Aorta (tissue), 5 donors: Measurements from ENCODE around the gene AGO3. TPM values are rescaled to one million over a fixed set of nuclear protein-coding genes. Genes with fewer than 3 reads are reported as not detected.

ENCODE experiments used
- ATAC-seq: fragments of 200-7000 bp; cut with Tn5 transposase; one replicate; pipeline ENCODE4 v1.9.1; 2022; ENCODE audit warnings: moderate library complexity; ENCODE audit not compliant: low FRiP score
- DNase-seq, 2 donors: peaks; one replicate each; pipeline ENCODE4 v3.0.0-alpha.2; 2020
- H3K27ac ChIP-seq, 2 donors: one replicate each; pipeline ENCODE4 v1.5.1; 2013; ENCODE audit warnings: low read length in 2 of 2, mild to moderate bottlenecking in 2 of 2, moderate library complexity in 2 of 2, control low read depth in 1 of 2, inconsistent platforms in 1 of 2, low read depth in 1 of 2
- H3K27me3 ChIP-seq, 2 donors: one replicate each; pipeline ENCODE4 v1.6.1; 2013; ENCODE audit warnings: control low read depth in 1 of 2, low read length in 1 of 2, mild to moderate bottlenecking in 1 of 2, moderate library complexity in 1 of 2; ENCODE audit not compliant: insufficient read depth in 2 of 2, control insufficient read depth in 1 of 2
- H3K36me3 ChIP-seq, 2 donors: one replicate each; pipeline ENCODE4 v1.6.1; 2013; ENCODE audit warnings: control low read depth in 1 of 2, low read length in 1 of 2, mild to moderate bottlenecking in 1 of 2; ENCODE audit not compliant: insufficient read depth in 2 of 2, control insufficient read depth in 1 of 2
- H3K4me1 ChIP-seq, 2 donors: one replicate each; pipeline ENCODE4 v1.6.1; 2013; ENCODE audit warnings: low read length in 2 of 2, control low read depth in 1 of 2, mild to moderate bottlenecking in 1 of 2, moderate library complexity in 1 of 2; ENCODE audit not compliant: insufficient read depth in 2 of 2, control insufficient read depth in 1 of 2
- H3K4me3 ChIP-seq, 2 donors: one replicate each; pipeline ENCODE4 v1.5.1; 2013; ENCODE audit warnings: low read length in 2 of 2, control low read depth in 1 of 2, mild to moderate bottlenecking in 1 of 2
- H3K9me3 ChIP-seq: one replicate; pipeline ENCODE4 v1.6.1; 2013; ENCODE audit warnings: mild to moderate bottlenecking, low read length; ENCODE audit not compliant: control insufficient read depth
- WGBS, 2 donors: extraction: QIAGEN DNeasy Blood & Tissue Kit; methylation state at CpG; one replicate each; pipeline ENCODE4 v1.1.7; 2013; 5-methylcytosine and 5-hydroxymethylcytosine counted together
- intact Hi-C, 2 donors: fragments of 100-400 bp; cut with DNase I; formaldehyde crosslinking; loops; one replicate each; pipeline versions ENCODE4 v1.14.2 to v1.15.0; 2022
- polyA plus RNA-seq, 2 donors: library from polyadenylated mRNA; stranded (reverse); fragments of 200-250 nt; gene quantifications; one replicate each; pipeline ENCODE4 v1.2.3, GENCODE V29; 2013
- total RNA-seq, 2 donors: library from RNA; stranded (reverse); fragmentation: NEBNext Ultra II Directional; extraction: Animal tissue kit (Norgen Biotek cat#: 25700); gene quantifications; one replicate each; pipeline ENCODE4 v1.2.1, GENCODE V29; 2021
- donor health status: healthy with polysubstance abuse.
- donor health status: Bipolar disorder and iron deficiency.
- donor health status: DM: no; HTN: no; CAD: no.
- donor health status: DM: no; HTN: no; CAD: no.
- donor health status: DM: yes; HTN: yes; CAD: no.

Gene AGO3
- total and polyA plus RNA-seq, 4 donors: 1.1 to 50.4 (median 26.2) TPM

- H3K9me3 ChIP-seq: no peaks in the 10 kb centered on the region
- DNase-seq (peak in 1 of 2 donors; percentile 65), ATAC-seq (no peak)
- peak overlapping the region in 1 of 2 donors; percentile 35 for H3K4me3 ChIP-seq
- no peaks in the 10 kb centered on the region for H3K4me1 ChIP-seq
- 35 to 43% methylated on average over 19 of the region's 19 CpGs for WGBS, 2 donors
- H3K27me3 ChIP-seq: no peaks in the 10 kb centered on the region
- intact Hi-C loops: loop anchor here in 1 of 2 donors (5.0 kb wide), 1 partner anchor 152 kb away; the partner anchor contains the start of gene AGO3
- no peaks in the 10 kb centered on the region for H3K36me3 ChIP-seq
- H3K27ac ChIP-seq: no peak overlapping the region
Measured at GRCh38 chr1:36084497-36085115, 153.7 kb downstream of the AGO3 start.

GRCh38 chr1:36085126-36085525 is 154.2 kb downstream of the AGO3 start:
- ATAC-seq (no peak), DNase-seq (peak in 1 of 2 donors; percentile 24)
- no peaks in the 10 kb centered on the region for H3K9me3 ChIP-seq
- H3K36me3 ChIP-seq: no peaks in the 10 kb centered on the region
- no peaks in the 10 kb centered on the region for H3K4me1 ChIP-seq
- WGBS, 2 donors: 85 to 87% methylated on average over 9 of the region's 9 CpGs
- H3K27me3 ChIP-seq: no peaks in the 10 kb centered on the region
- no peak overlapping the region for H3K27ac ChIP-seq
- H3K4me3 ChIP-seq: no peak overlapping the region
- intact Hi-C loops: loop anchor here in 1 of 2 donors (5.0 kb wide), 1 partner anchor 153 kb away; the partner anchor contains the start of gene AGO3

GRCh38 chr1:36085686-36086526 is 155.0 kb downstream of the AGO3 start:
- H3K36me3 ChIP-seq: no peaks in the 10 kb centered on the region
- no peak overlapping the region for H3K27ac ChIP-seq
- H3K4me1 ChIP-seq: no peaks in the 10 kb centered on the region
- intact Hi-C loops: loop anchor here in 1 of 2 donors (5.0 kb wide), 1 partner anchor 154 kb away; the partner anchor contains the start of gene AGO3
- ATAC-seq (no peak), DNase-seq (peak in 1 of 2 donors; percentile 74)
- H3K9me3 ChIP-seq: no peaks in the 10 kb centered on the region
- WGBS, 2 donors: 93 to 95% methylated on average over 29 of the region's 29 CpGs
- no peaks in the 10 kb centered on the region for H3K27me3 ChIP-seq
- H3K4me3 ChIP-seq: no peak overlapping the region

GRCh38 chr1:36086529-36087232 is 155.8 kb downstream of the AGO3 start:
- Histone ChIP-seq H3K36me3 (no peaks in the 10 kb centered on the region), H3K4me3 (no peak overlapping the region), H3K4me1 (no peaks in the 10 kb centered on the region), H3K27ac (no peak overlapping the region), H3K27me3 (no peaks in the 10 kb centered on the region), H3K9me3 (no peaks in the 10 kb centered on the region)
- intact Hi-C loops: loop anchor here in 1 of 2 donors (5.0 kb wide), 1 partner anchor 154 kb away; the partner anchor contains the start of gene AGO3
- WGBS, 2 donors: 87 to 91% methylated on average over 12 of the region's 12 CpGs
- no peak for ATAC-seq
- peak in 1 of 2 donors; percentile 67 for DNase-seq

- H3K9me3 ChIP-seq: no peaks in the 10 kb centered on the region
- ATAC-seq (no peak), DNase-seq (peak in 1 of 2 donors; percentile 70)
- H3K36me3 ChIP-seq: peaks cover 0 to 5% of the 10 kb centered on the region in 2 donors
- 91% methylated on average over 31 of the region's 31 CpGs for WGBS, 2 donors
- no peaks in the 10 kb centered on the region for H3K4me1 ChIP-seq
- H3K27ac ChIP-seq: no peak overlapping the region
- H3K4me3 ChIP-seq: no peak overlapping the region
- intact Hi-C loops: loop anchor here in 1 of 2 donors (2.0 to 5.0 kb wide), 2 partner anchors 155 to 203 kb away; partner anchors contain the start of gene AGO3
- no peaks in the 10 kb centered on the region for H3K27me3 ChIP-seq
Measured at GRCh38 chr1:36087233-36088123, 156.6 kb downstream of the AGO3 start.

GRCh38 chr1:36088265-36088576 is 157.3 kb downstream of the AGO3 start:
- intact Hi-C loops: loop anchor here in 1 of 2 donors (2.0 to 5.0 kb wide), 2 partner anchors 156 to 203 kb away; partner anchors contain the start of gene AGO3
- peak; percentile 33 for ATAC-seq
- Histone ChIP-seq H3K4me1 (no peaks in the 10 kb centered on the region), H3K27me3 (no peaks in the 10 kb centered on the region), H3K27ac (no peak overlapping the region), H3K4me3 (no peak overlapping the region), H3K36me3 (peaks cover 0 to 6% of the 10 kb centered on the region in 2 donors), H3K9me3 (no peaks in the 10 kb centered on the region)
- no peak for DNase-seq
- WGBS, 2 donors: 22 to 23% methylated on average over 8 of the region's 8 CpGs

- no peaks in the 10 kb centered on the region for H3K4me1 ChIP-seq
- peak within 1 kb of the TSS in 1 of 2 donors; percentile 33 for H3K27ac ChIP-seq
- DNase-seq (peak; percentile 94 to 97), ATAC-seq (peak; percentile 94)
- WGBS, 2 donors: 0 to 1% methylated on average over 72 to 84 of the region's 84 CpGs
- no peaks in the 10 kb centered on the region for H3K9me3 ChIP-seq
- intact Hi-C loops: loop anchor here in 1 of 2 donors (2.0 to 5.0 kb wide), 2 partner anchors 156 to 204 kb away; partner anchors contain the start of gene AGO3
- peak within 1 kb of the TSS; percentile 59 to 64 for H3K4me3 ChIP-seq
- no peaks in the 10 kb centered on the region for H3K27me3 ChIP-seq
- H3K36me3 ChIP-seq: peaks cover 0 to 7% of the 10 kb centered on the region in 2 donors
Measured at GRCh38 chr1:36088577-36089392, 157.9 kb downstream of the AGO3 start, which contains the start of gene ADPRS. TSS of gene ADPRS (plus strand) at chr1:36088892. CDS start at chr1:36088905, 13 bp downstream.
